HepG2 (cell line): Measurements from ENCODE around the gene APCDD1L. TPM values are rescaled to one million over a fixed set of nuclear protein-coding genes. Genes with fewer than 3 reads are reported as not detected.

Experiments
- ATAC-seq: fragments of 200-7000 bp; cut with Tn5 transposase; 3 replicates; pipeline ENCODE4 v1.9.1; 2020; ENCODE audit warnings: mild to moderate bottlenecking, moderate library complexity
- BruUV-seq: library from RNA; stranded (reverse); fragments of 400-500 nt; replicated peaks from 2 replicates; lab custom pipeline; 2021; lab: Mats Ljungman, UMichigan
- CTCF ChIA-PET: fragments of 300-600 bp; formaldehyde crosslinking; extraction: SDS; loops from one replicate; lab custom pipeline; 2021; ENCODE audit warnings: low total read pairs, inconsistent platforms, low intra/inter-chr PET ratio; lab: Yijun Ruan, JAX
- POLR2A ChIA-PET: fragments of 350-600 bp; sonication (Branson Sonifier 250); formaldehyde crosslinking; loops from one replicate; lab custom pipeline; 2020; ENCODE audit warnings: antibody characterized with exemption, inconsistent platforms; lab: Yijun Ruan, JAX
- DNase-seq: peaks from one replicate; pipeline ENCODE4 v3.0.0-alpha.2; 2015; ENCODE audit warnings: low spot score
- FAIRE-seq: peaks from 3 replicates; lab custom pipeline; 2011; peaks lifted over from hg19 to GRCh38; lab: Jason Lieb, UNC
- H2AFZ ChIP-seq: one replicate; pipeline ENCODE4 v1.6.1; 2011; ENCODE audit warnings: low read length, inconsistent platforms
- H3K27ac ChIP-seq: fragments of 300-600 bp; 3 replicates; pipeline ENCODE4 v1.8.0; 2011; ENCODE audit warnings: mixed run types, mild to moderate bottlenecking, mixed read lengths, low read length, inconsistent platforms; ENCODE audit not compliant: insufficient read depth; ENCODE audit errors: extremely low read length
- H3K27me3 ChIP-seq, 2 experiments: fragments of 200-600 bp in 1 of 2; 2 replicates in 1 of 2; 3 replicates in 1 of 2; pipeline versions ENCODE4 v1.6.0 to v1.8.0; 2011; ENCODE audit warnings: low read length in 2 of 2, mild to moderate bottlenecking in 2 of 2, moderate library complexity in 2 of 2, inconsistent platforms in 1 of 2; ENCODE audit not compliant: insufficient read depth in 2 of 2, control insufficient read depth in 1 of 2
- H3K36me3 ChIP-seq, 2 experiments: fragments of 200-600 bp in 1 of 2; replicated peaks in 1 of 2; 2 replicates in 1 of 2; 3 replicates in 1 of 2; pipeline versions ENCODE4 v1.5.1 to v1.8.0; 2011; ENCODE audit warnings: low read length in 2 of 2, inconsistent platforms in 1 of 2; ENCODE audit not compliant: insufficient read depth in 2 of 2, control insufficient read depth in 1 of 2
- H3K4me1 ChIP-seq: 2 replicates; pipeline ENCODE4 v1.5.1; 2012; ENCODE audit warnings: low read length, inconsistent platforms; ENCODE audit not compliant: insufficient read depth
- H3K4me2 ChIP-seq: 2 replicates; pipeline ENCODE4 v1.6.0; 2011; ENCODE audit warnings: low read depth, low read length, inconsistent platforms
- H3K4me3 ChIP-seq, 3 experiments: fragments of 200-600 bp in 1 of 3; sonication (generic), shearing (Covaris generic) in 1 of 3; replicated peaks in 1 of 3; 2 replicates each; pipeline ENCODE4 v1.5.1; 2011 to 2016; ENCODE audit warnings: low read length in 3 of 3, inconsistent platforms in 2 of 3, low read depth in 2 of 3, mild to moderate bottlenecking in 2 of 3, control low read depth in 1 of 3, mixed read lengths in 1 of 3; ENCODE audit not compliant: insufficient read depth in 1 of 3
- H3K79me2 ChIP-seq: one replicate; pipeline ENCODE4 v1.6.1; 2011; ENCODE audit warnings: low read length, inconsistent platforms; ENCODE audit not compliant: insufficient read depth
- H3K9ac ChIP-seq: 2 replicates; pipeline ENCODE4 v1.6.0; 2011; ENCODE audit warnings: mild to moderate bottlenecking, low read depth, low read length, inconsistent platforms; ENCODE audit not compliant: insufficient read depth
- H3K9me3 ChIP-seq: 2 replicates; pipeline ENCODE4 v1.5.1; 2012; ENCODE audit warnings: mild to moderate bottlenecking, low read length
- H4K20me1 ChIP-seq: 2 replicates; pipeline ENCODE4 v1.6.0; 2011; ENCODE audit warnings: inconsistent platforms, mild to moderate bottlenecking, low read length, moderate library complexity; ENCODE audit not compliant: insufficient read depth
- CHCHD3 ChIP-seq: sonication (generic); formaldehyde crosslinking; IDR thresholded peaks from 2 replicates; pipeline ENCODE4 v1.8.0; 2022; ENCODE audit warnings: mild to moderate bottlenecking, missing genetic modification reagents, moderate library complexity
- E2F2 ChIP-seq: sonication (generic); formaldehyde crosslinking; IDR thresholded peaks from 2 replicates; pipeline ENCODE4 v1.4.0; 2020; ENCODE audit warnings: missing genetic modification reagents, borderline replicate concordance
- FOXM1 ChIP-seq: sonication (generic); formaldehyde crosslinking; IDR thresholded peaks from 2 replicates; pipeline ENCODE4 v1.5.0; 2020; ENCODE audit warnings: missing genetic modification reagents
- KLF9 ChIP-seq: IDR thresholded peaks from 2 replicates; pipeline ENCODE4 v1.6.1; 2016; ENCODE audit warnings: low read depth
- MYC ChIP-seq: sonication (generic); formaldehyde crosslinking; IDR thresholded peaks from 2 replicates; pipeline ENCODE4 v1.9.0; 2021; ENCODE audit warnings: missing genetic modification reagents, borderline replicate concordance
- NR1H2 ChIP-seq: sonication (generic); formaldehyde crosslinking; IDR thresholded peaks from 2 replicates; pipeline ENCODE4 v1.8.1; 2022; ENCODE audit warnings: low read depth, missing genetic modification reagents, borderline replicate concordance
- PRDM15 ChIP-seq: sonication (generic); formaldehyde crosslinking; IDR thresholded peaks from 2 replicates; pipeline ENCODE4 v1.4.0; 2020; ENCODE audit warnings: missing genetic modification reagents
- PREB ChIP-seq: sonication (generic); formaldehyde crosslinking; IDR thresholded peaks from 2 replicates; pipeline ENCODE4 v1.4.0; 2020; ENCODE audit warnings: missing genetic modification reagents
- SNAI1 ChIP-seq: sonication (generic); formaldehyde crosslinking; IDR thresholded peaks from 2 replicates; pipeline ENCODE4 v1.5.0; 2020; ENCODE audit warnings: mild to moderate bottlenecking, missing genetic modification reagents, borderline replicate concordance
- SUZ12 ChIP-seq: fragments of 150-350 bp; IDR thresholded peaks from 2 replicates; pipeline ENCODE4 v1.6.1; 2014; ENCODE audit warnings: low read depth, low read length
- TIGD3 ChIP-seq: sonication (generic); formaldehyde crosslinking; IDR thresholded peaks from 2 replicates; pipeline ENCODE4 v1.5.1; 2020; ENCODE audit warnings: mild to moderate bottlenecking, missing genetic modification reagents, borderline replicate concordance
- ZFP36L2 ChIP-seq: sonication (generic); formaldehyde crosslinking; IDR thresholded peaks from 2 replicates; pipeline ENCODE4 v1.4.0; 2020; ENCODE audit warnings: missing genetic modification reagents
- ZNF207 ChIP-seq: fragments of 450-650 bp; IDR thresholded peaks from 2 replicates; pipeline ENCODE4 v1.6.1; 2016; ENCODE audit warnings: antibody characterized with exemption, borderline replicate concordance
- ZNF253 ChIP-seq: sonication (generic); formaldehyde crosslinking; IDR thresholded peaks from 2 replicates; pipeline ENCODE4 v1.8.0; 2022; ENCODE audit warnings: mild to moderate bottlenecking, missing genetic modification reagents, borderline replicate concordance
- ZNF317 ChIP-seq: sonication (generic); formaldehyde crosslinking; IDR thresholded peaks from 2 replicates; pipeline ENCODE4 v1.5.0; 2020; ENCODE audit warnings: mild to moderate bottlenecking, missing genetic modification reagents
- ZNF556 ChIP-seq: sonication (generic); formaldehyde crosslinking; IDR thresholded peaks from 2 replicates; pipeline ENCODE4 v1.4.0; 2020; ENCODE audit warnings: mild to moderate bottlenecking, missing genetic modification reagents, borderline replicate concordance
- ZSCAN25 ChIP-seq: sonication (generic); formaldehyde crosslinking; IDR thresholded peaks from 2 replicates; pipeline ENCODE4 v1.8.0; 2022; ENCODE audit warnings: mild to moderate bottlenecking, missing genetic modification reagents
- WGBS: methylation state at CpG from one replicate; pipeline ENCODE4 v1.1.6; 2017; ENCODE audit warnings: low lambda C conversion rate; 5-methylcytosine and 5-hydroxymethylcytosine counted together
- in situ Hi-C: cut with HindIII; loops from 2 replicates; pipeline ENCODE4 v1.10.0; 2017; ENCODE audit warnings: low pct_unique_long_range_greater_than_20kb; ENCODE audit not compliant: extremely low pct_ligation_motif_present
- intact Hi-C: fragments of 100-400 bp; cut with micrococcal nuclease; formaldehyde crosslinking; loops from one replicate; pipeline ENCODE4 v1.10.0; 2022; ENCODE audit not compliant: unreplicated experiment
- polyA plus RNA-seq, 8 experiments: library from polyadenylated mRNA; depleted of rRNA in 3 of 8; stranded (reverse) in 7 of 8; unstranded in 1 of 8; fragments of >200 nt; fragmentation: Illumina TruSeq in 4 of 8; extraction: Trizol in 4 of 8; gene quantifications; 2 replicates each; pipeline versions ENCODE4 v1.2.1 to v1.2.3, GENCODE V29; 2011 to 2016; ENCODE audit warnings: low read depth in 4 of 8, missing spikeins in 1 of 8, mixed read lengths in 1 of 8; ENCODE audit not compliant: insufficient read depth in 1 of 8
- total RNA-seq, 5 experiments: library from RNA; depleted of rRNA; stranded (reverse); fragments of >200 nt; fragmentation: Illumina TruSeq; extraction: Trizol; gene quantifications; 2 replicates each; pipeline ENCODE4 v1.2.3, GENCODE V29; 2016; ENCODE audit warnings: low read depth in 1 of 5

The APCDD1L gene
- total and polyA plus RNA-seq, 2 of the 13 experiments (the other 11 are each of a cell fraction or from before 2014, with no cell fraction given), result not detected

DNA sequence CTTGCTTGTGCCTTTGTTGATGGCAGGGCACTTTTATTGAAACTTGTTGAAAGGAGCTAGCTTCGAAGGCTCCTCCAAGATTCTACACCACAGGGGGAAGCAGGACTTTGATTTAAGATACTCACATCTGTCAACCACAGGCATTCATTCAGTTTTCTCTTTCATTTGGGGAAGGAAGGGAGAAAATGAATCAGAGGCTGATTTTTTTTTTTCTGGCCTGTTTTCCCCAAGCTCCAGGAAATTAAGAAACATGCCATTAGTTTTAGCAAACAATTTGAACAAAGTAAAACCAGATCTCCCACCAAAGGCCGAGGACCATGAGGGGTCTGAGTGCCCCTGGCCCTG lies 8.7 kb upstream of the APCDD1L start:
- FAIRE-seq, result no peak
- no TSS peak for BruUV-seq

More for the DNA sequence above, 8.7 kb upstream of the APCDD1L start:
- no peak overlapping the region for H2AFZ ChIP-seq
- H3K27me3 ChIP-seq, result peaks cover 0 to 31% of the 10 kb centered on the region in 2 experiments; a peak in 2 of 5 replicates
- no peak overlapping the region for H3K9ac ChIP-seq
- H3K4me3 ChIP-seq, result no peak overlapping the region
- no peaks in the 10 kb centered on the region for H3K79me2 ChIP-seq
- H3K4me2 ChIP-seq, result no peak overlapping the region
- TF ChIP-seq FOXM1 (CRISPR knock-in tag) (no peak), ZFP36L2 (no peak), CHCHD3 (no peak), KLF9 (CRISPR knock-in tag) (no peak), NR1H2 (no peak), ZSCAN25 (CRISPR knock-in tag) (no peak), ZNF556 (CRISPR knock-in tag) (no peak), SNAI1 (CRISPR knock-in tag) (no peak), PRDM15 (CRISPR knock-in tag) (no peak), ZNF207 (no peak), ZNF253 (no peak), TIGD3 (no peak), ZNF317 (CRISPR knock-in tag) (no peak), SUZ12 (no peak), MYC (CRISPR knock-in tag) (no peak), E2F2 (no peak), PREB (no peak)
- POLR2A ChIA-PET, result no interaction called here
- H3K9me3 ChIP-seq, result peaks cover 22% of the 10 kb centered on the region
- H4K20me1 ChIP-seq, result no peaks in the 10 kb centered on the region
- CTCF ChIA-PET, result no interaction called here
- no peak overlapping the region for H3K27ac ChIP-seq
- intact Hi-C loops (no loop called here), in situ Hi-C loops (no loop called here)
- 4% methylated on average over 2 of the region's 2 CpGs for WGBS
- no peaks in the 10 kb centered on the region for H3K4me1 ChIP-seq
- DNase-seq (no peak), ATAC-seq (no peak)
- no peaks in the 10 kb centered on the region for H3K36me3 ChIP-seq
